HepG2 (cell line): ENCODE measurements around the gene MAGEA12.
"Not testable (repeated sequence)": the region's sequence is repeated elsewhere in the genome, so short reads cannot be mapped to it uniquely, and the experiment has no call there.

Experiments used
- CTCF ChIP-seq: sonication (generic); formaldehyde crosslinking; IDR thresholded peaks from 2 replicates; pipeline ENCODE4 v1.5.0; 2020; ENCODE audit warnings: mild to moderate bottlenecking, missing genetic modification reagents, moderate library complexity
- JUND ChIP-seq: sonication (generic); formaldehyde crosslinking; IDR thresholded peaks from 2 replicates; pipeline ENCODE4 v1.8.0; 2022; ENCODE audit warnings: mild to moderate bottlenecking, missing genetic modification reagents
- MAX ChIP-seq: IDR thresholded peaks from 2 replicates; pipeline ENCODE4 v1.6.1; 2012; ENCODE audit warnings: inconsistent platforms
- MYC ChIP-seq: sonication (generic); formaldehyde crosslinking; IDR thresholded peaks from 2 replicates; pipeline ENCODE4 v1.9.0; 2021; ENCODE audit warnings: missing genetic modification reagents, borderline replicate concordance
- PHF20 ChIP-seq: sonication (generic); formaldehyde crosslinking; IDR thresholded peaks from 2 replicates; pipeline ENCODE4 v1.5.0; 2020; ENCODE audit warnings: mild to moderate bottlenecking, missing genetic modification reagents
- TOE1 ChIP-seq: sonication (generic); formaldehyde crosslinking; IDR thresholded peaks from 2 replicates; pipeline ENCODE4 v1.4.0; 2020; ENCODE audit warnings: mild to moderate bottlenecking, missing genetic modification reagents
- U2AF2 ChIP-seq: fragments of 200-400 bp; formaldehyde crosslinking; IDR thresholded peaks from 2 replicates; pipeline ENCODE4 v1.6.1; 2017; ENCODE audit warnings: low read depth, mild to moderate bottlenecking, low read length
- ZNF20 ChIP-seq: sonication (generic); formaldehyde crosslinking; IDR thresholded peaks from 2 replicates; pipeline ENCODE4 v1.4.0; 2020; ENCODE audit warnings: mild to moderate bottlenecking, moderate library complexity, missing genetic modification reagents
- ZNF296 ChIP-seq: sonication (generic); formaldehyde crosslinking; conservative IDR thresholded peaks from 2 replicates; pipeline ENCODE4 v1.5.0; 2020; ENCODE audit warnings: mild to moderate bottlenecking, missing genetic modification reagents

GRCh38 chrX:152753686-152754650 lies 20.4 kb downstream of the MAGEA12 start, which contains the start of gene MAGEA2:
- TF ChIP-seq ZNF296 (CRISPR knock-in tag); CTCF (CRISPR knock-in tag); PHF20 (CRISPR knock-in tag); JUND (CRISPR knock-in tag); U2AF2; MYC; MAX; TOE1 (CRISPR knock-in tag); ZNF20 (CRISPR knock-in tag): not testable (repeated sequence)
